SK-N-SH (cell line): ENCODE data around the gene MAEA. TPM values are rescaled to one million over a fixed set of nuclear protein-coding genes. Genes with fewer than 3 reads are reported as not detected.

Experiments used
- CTCF ChIA-PET: fragments of 300-600, 350-600 bp; formaldehyde crosslinking; extraction: SDS; loops from one replicate; lab custom pipeline; 2021; lab: Yijun Ruan, JAX
- POLR2A ChIA-PET: fragments of 350-600 bp; sonication (Branson Sonifier 250); formaldehyde crosslinking; extraction: SDS; loops from one replicate; lab custom pipeline; 2020; ENCODE audit warnings: antibody characterized with exemption, inconsistent platforms; lab: Yijun Ruan, JAX
- DNase-seq: peaks from one replicate; pipeline ENCODE4 v3.0.0; 2012
- H2AFZ ChIP-seq: fragments of 200-600 bp; sonication (generic); 2 replicates; pipeline ENCODE4 v1.8.1; 2016; ENCODE audit warnings: antibody characterized with exemption, mild to moderate bottlenecking, low read depth
- H3F3A ChIP-seq: fragments of 200-600 bp; sonication (generic); replicated peaks from 2 replicates; pipeline ENCODE3; 2016; ENCODE audit warnings: antibody characterized with exemption, mild to moderate bottlenecking; ENCODE audit not compliant: insufficient read depth
- H3K27ac ChIP-seq, 2 experiments: fragments of 200-500 bp in 1 of 2; fragments of 200-600 bp in 1 of 2; sonication (Bioruptor generic) in 1 of 2; sonication (generic), shearing (Covaris generic) in 1 of 2; 2 replicates each; pipeline versions ENCODE4 v1.5.1 to v1.6.1; 2014 to 2016; ENCODE audit warnings: low read depth in 2 of 2, inconsistent platforms in 1 of 2, low read length in 1 of 2, mild to moderate bottlenecking in 1 of 2, mixed read lengths in 1 of 2
- H3K27me3 ChIP-seq: fragments of 200-600 bp; sonication (generic), shearing (Covaris generic); 2 replicates; pipeline ENCODE4 v1.6.1; 2016; ENCODE audit warnings: mixed run types; ENCODE audit not compliant: insufficient read depth
- H3K36me3 ChIP-seq, 2 experiments: fragments of 200-500 bp in 1 of 2; fragments of 200-600 bp in 1 of 2; sonication (Bioruptor generic) in 1 of 2; sonication (generic) in 1 of 2; replicated peaks in 1 of 2; 2 replicates each; pipeline versions ENCODE3 to v1.5.1; 2014 to 2016; ENCODE audit warnings: low read length in 1 of 2, mild to moderate bottlenecking in 1 of 2; ENCODE audit not compliant: insufficient read depth in 2 of 2, control insufficient read depth in 1 of 2
- H3K4me1 ChIP-seq, 2 experiments: fragments of 200-500 bp in 1 of 2; fragments of 200-600 bp in 1 of 2; sonication (Bioruptor generic) in 1 of 2; sonication (generic), shearing (Covaris generic) in 1 of 2; 2 replicates each; pipeline versions ENCODE4 v1.5.1 to v1.6.1; 2014 to 2016; ENCODE audit warnings: low read depth in 1 of 2, low read length in 1 of 2, mixed run types in 1 of 2; ENCODE audit not compliant: insufficient read depth in 2 of 2, control insufficient read depth in 1 of 2
- H3K4me2 ChIP-seq: fragments of 200-600 bp; sonication (generic), shearing (Covaris generic); 2 replicates; pipeline ENCODE4 v1.6.1; 2017; ENCODE audit warnings: mixed run types
- H3K4me3 ChIP-seq, 2 experiments: fragments of 200-500 bp in 1 of 2; fragments of 200-600 bp in 1 of 2; sonication (Bioruptor generic) in 1 of 2; sonication (generic), shearing (Covaris generic) in 1 of 2; 2 replicates each; pipeline versions ENCODE4 v1.5.1 to v1.8.1; 2014 to 2016; ENCODE audit warnings: low read depth in 2 of 2, inconsistent platforms in 1 of 2, low read length in 1 of 2, mild to moderate bottlenecking in 1 of 2, mixed read lengths in 1 of 2, moderate library complexity in 1 of 2
- H3K79me2 ChIP-seq: fragments of 200-600 bp; sonication (generic); 2 replicates; pipeline ENCODE4 v1.8.1; 2017; ENCODE audit warnings: mild to moderate bottlenecking; ENCODE audit not compliant: insufficient read depth
- H3K9ac ChIP-seq: fragments of 200-600 bp; sonication (generic); 2 replicates; pipeline ENCODE4 v1.6.1; 2017; ENCODE audit warnings: mixed run types
- H3K9me2 ChIP-seq: fragments of 200-600 bp; sonication (generic); 2 replicates; pipeline ENCODE4 v1.6.1; 2017; ENCODE audit warnings: mixed run types
- H3K9me3 ChIP-seq: fragments of 200-600 bp; sonication (generic); 2 replicates; pipeline ENCODE4 v1.6.1; 2017; ENCODE audit warnings: mixed run types, mild to moderate bottlenecking, moderate library complexity
- H4K20me1 ChIP-seq: fragments of 200-600 bp; sonication (generic); 2 replicates; pipeline ENCODE4 v1.6.1; 2017; ENCODE audit warnings: mild to moderate bottlenecking, mixed run types; ENCODE audit not compliant: insufficient read depth
- EZH2phosphoT487 ChIP-seq: fragments of 200-600 bp; sonication (generic); IDR thresholded peaks from 2 replicates; pipeline ENCODE4 v1.6.1; 2017; ENCODE audit warnings: low read depth, mixed run types, mild to moderate bottlenecking, antibody characterized with exemption, moderate library complexity, borderline replicate concordance
- FOXJ3 ChIP-seq: sonication (generic); formaldehyde crosslinking; IDR thresholded peaks from 2 replicates; pipeline ENCODE4 v1.5.1; 2020; ENCODE audit warnings: mild to moderate bottlenecking, missing genetic modification reagents
- FOXM1 ChIP-seq: IDR thresholded peaks from 2 replicates; pipeline ENCODE4 v1.4.0; 2012; ENCODE audit warnings: low read depth, mild to moderate bottlenecking
- GABPA ChIP-seq: IDR thresholded peaks from 2 replicates; pipeline ENCODE4 v1.4.0; 2012; ENCODE audit warnings: low read depth, mild to moderate bottlenecking
- JUND ChIP-seq: IDR thresholded peaks from 2 replicates; pipeline ENCODE4 v1.4.0; 2012
- MAX ChIP-seq: IDR thresholded peaks from 2 replicates; pipeline ENCODE4 v1.4.0; 2012; ENCODE audit warnings: low read depth
- MEF2A ChIP-seq: IDR thresholded peaks from 2 replicates; pipeline ENCODE4 v1.4.0; 2012; ENCODE audit warnings: low read depth, borderline replicate concordance
- NRF1 ChIP-seq: IDR thresholded peaks from 2 replicates; pipeline ENCODE4 v1.6.1; 2012; ENCODE audit warnings: low read depth, mild to moderate bottlenecking, low read length
- PBX3 ChIP-seq: IDR thresholded peaks from 2 replicates; pipeline ENCODE4; 2012
- POLR2AphosphoS5 ChIP-seq: IDR thresholded peaks from 2 replicates; pipeline ENCODE4 v1.6.1; 2012; ENCODE audit warnings: low read depth, low read length
- RAD21 ChIP-seq: IDR thresholded peaks from 2 replicates; pipeline ENCODE4 v1.6.1; 2012; ENCODE audit warnings: mild to moderate bottlenecking, low read length
- REST ChIP-seq: IDR thresholded peaks from 2 replicates; pipeline ENCODE4 v1.6.1; 2012; ENCODE audit warnings: mild to moderate bottlenecking, low read depth, low read length, moderate library complexity
- RFX5 ChIP-seq: IDR thresholded peaks from 2 replicates; pipeline ENCODE4 v1.6.1; 2012; ENCODE audit warnings: mild to moderate bottlenecking, improper control_type of control experiment, low read length
- TCF12 ChIP-seq: IDR thresholded peaks from 2 replicates; pipeline ENCODE4 v1.4.0; 2012
- TEAD4 ChIP-seq: IDR thresholded peaks from 2 replicates; pipeline ENCODE4 v1.4.0; 2012; ENCODE audit warnings: mild to moderate bottlenecking, borderline replicate concordance; ENCODE audit not compliant: insufficient read depth
- YY1 ChIP-seq: IDR thresholded peaks from 2 replicates; pipeline ENCODE4 v1.4.0; 2012; ENCODE audit warnings: low read depth, mild to moderate bottlenecking
- WGBS: methylation state at CpG from one replicate; pipeline ENCODE4 v1.1.6; 2017; ENCODE audit warnings: low lambda C conversion rate; 5-methylcytosine and 5-hydroxymethylcytosine counted together
- polyA plus RNA-seq, 3 experiments: library from polyadenylated mRNA; depleted of rRNA; stranded (reverse); fragments of >200 nt; gene quantifications; 2 replicates each; pipeline ENCODE4 v1.2.3, GENCODE V29; 2012
- TF ChIP-seq, protein P1 (sequence below): fragments of 150-350 bp; IDR thresholded peaks from 2 replicates; pipeline ENCODE4 v1.6.1; 2016; ENCODE audit warnings: mild to moderate bottlenecking, low read depth, low read length

MAEA gene
- polyA plus RNA-seq, 1 of the 3 experiments (the other 2 are of a cell fraction): 128 TPM

GRCh38 chr4:1327526-1328266 is 38.0 kb downstream of the MAEA start:
- H3K4me2 ChIP-seq: no peak overlapping the region
- ChIA-PET POLR2A (no interaction called here), CTCF (interaction anchor here (1.2 to 1.6 kb wide), 3 partner anchors 9 to 18 kb away, joined by 3 to 5 read pairs (median 3); no protein-coding TSS in a partner anchor)
- no peak for DNase-seq
- no peak overlapping the region for H3K4me3 ChIP-seq
- H3K9me3 ChIP-seq: no peaks in the 10 kb centered on the region
- TF ChIP-seq TCF12: no peak
- no peak for TF ChIP-seq TEAD4
- TF ChIP-seq, protein P1, sequence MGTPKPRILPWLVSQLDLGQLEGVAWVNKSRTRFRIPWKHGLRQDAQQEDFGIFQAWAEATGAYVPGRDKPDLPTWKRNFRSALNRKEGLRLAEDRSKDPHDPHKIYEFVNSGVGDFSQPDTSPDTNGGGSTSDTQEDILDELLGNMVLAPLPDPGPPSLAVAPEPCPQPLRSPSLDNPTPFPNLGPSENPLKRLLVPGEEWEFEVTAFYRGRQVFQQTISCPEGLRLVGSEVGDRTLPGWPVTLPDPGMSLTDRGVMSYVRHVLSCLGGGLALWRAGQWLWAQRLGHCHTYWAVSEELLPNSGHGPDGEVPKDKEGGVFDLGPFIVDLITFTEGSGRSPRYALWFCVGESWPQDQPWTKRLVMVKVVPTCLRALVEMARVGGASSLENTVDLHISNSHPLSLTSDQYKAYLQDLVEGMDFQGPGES: no peak
- no peak for TF ChIP-seq RFX5
- no peak for TF ChIP-seq RAD21
- TF ChIP-seq GABPA: no peak
- no peak for TF ChIP-seq EZH2phosphoT487
- TF ChIP-seq PBX3: no peak
- no peak for TF ChIP-seq NRF1
- no peak for TF ChIP-seq POLR2AphosphoS5
- TF ChIP-seq FOXM1: no peak
- no peak for TF ChIP-seq MAX
- no peak for TF ChIP-seq REST
- TF ChIP-seq MEF2A: no peak
- no peak for TF ChIP-seq FOXJ3 (CRISPR knock-in tag)
- no peak for TF ChIP-seq YY1
- no peak for TF ChIP-seq JUND
- H3K4me1 ChIP-seq: peaks cover 0 to 7% of the 10 kb centered on the region in 2 experiments; a peak in 2 of 4 replicates
- H3K9me2 ChIP-seq: no peaks in the 10 kb centered on the region
- H3K27me3 ChIP-seq: no peaks in the 10 kb centered on the region
- no peak overlapping the region for H3K27ac ChIP-seq
- no peak overlapping the region for H2AFZ ChIP-seq
- WGBS: 84% methylated on average over 10 of the region's 33 CpGs
- H3K79me2 ChIP-seq: peaks cover 49% of the 10 kb centered on the region
- peaks cover 10% of the 10 kb centered on the region for H4K20me1 ChIP-seq
- no peak overlapping the region for H3K9ac ChIP-seq
- H3F3A ChIP-seq: peaks cover 26% of the 10 kb centered on the region
- peaks cover 15 to 38% of the 10 kb centered on the region in 2 experiments for H3K36me3 ChIP-seq
